ENCODE measurements around the gene TBC1D1. TPM values are rescaled to one million over a fixed set of nuclear protein-coding genes. Genes with fewer than 3 reads are reported as not detected.

Gene TBC1D1
- total RNA-seq, 2 experiments from 2014 or later, result 40.7 to 46.5 TPM

DNA sequence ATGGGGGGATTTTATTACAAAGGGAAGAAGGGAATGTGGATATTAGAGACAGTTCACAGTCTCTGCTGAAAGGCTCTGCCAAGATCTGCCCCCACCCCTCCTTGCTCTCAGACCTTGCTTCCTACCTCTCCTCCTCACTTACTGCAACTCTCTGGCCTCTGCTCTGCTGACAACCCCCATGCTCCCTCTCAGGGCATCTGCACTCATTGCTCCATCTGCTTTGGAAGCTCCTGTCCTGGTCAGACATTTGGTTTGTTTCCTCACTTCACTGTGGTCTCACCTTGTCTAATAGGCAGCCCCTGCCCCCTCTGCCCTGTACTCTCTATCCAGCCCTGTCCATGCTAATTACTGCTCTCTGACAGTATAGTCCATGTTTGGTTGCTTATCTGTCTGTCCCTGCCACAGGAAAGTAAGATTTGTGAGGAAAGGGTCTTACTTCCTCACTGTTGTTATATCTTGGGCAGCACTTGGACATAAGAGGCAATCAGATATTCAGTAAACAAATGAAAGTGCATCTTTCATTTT lies 258.6 kb downstream of the TBC1D1 start:
- Mint-ChIP-seq H3K4me1 (ENCODE audit: low read depth) (peaks cover 13% of the 10 kb centered on the region), H3K9me3 (no peaks in the 10 kb centered on the region), H3K36me3 (ENCODE audit: low read depth) (peaks cover 1% of the 10 kb centered on the region), H3K4me3 (no peak overlapping the region), H3K27ac (no peak overlapping the region), H3K27me3 (no peaks in the 10 kb centered on the region)
- TF ChIP-seq, protein P1, sequence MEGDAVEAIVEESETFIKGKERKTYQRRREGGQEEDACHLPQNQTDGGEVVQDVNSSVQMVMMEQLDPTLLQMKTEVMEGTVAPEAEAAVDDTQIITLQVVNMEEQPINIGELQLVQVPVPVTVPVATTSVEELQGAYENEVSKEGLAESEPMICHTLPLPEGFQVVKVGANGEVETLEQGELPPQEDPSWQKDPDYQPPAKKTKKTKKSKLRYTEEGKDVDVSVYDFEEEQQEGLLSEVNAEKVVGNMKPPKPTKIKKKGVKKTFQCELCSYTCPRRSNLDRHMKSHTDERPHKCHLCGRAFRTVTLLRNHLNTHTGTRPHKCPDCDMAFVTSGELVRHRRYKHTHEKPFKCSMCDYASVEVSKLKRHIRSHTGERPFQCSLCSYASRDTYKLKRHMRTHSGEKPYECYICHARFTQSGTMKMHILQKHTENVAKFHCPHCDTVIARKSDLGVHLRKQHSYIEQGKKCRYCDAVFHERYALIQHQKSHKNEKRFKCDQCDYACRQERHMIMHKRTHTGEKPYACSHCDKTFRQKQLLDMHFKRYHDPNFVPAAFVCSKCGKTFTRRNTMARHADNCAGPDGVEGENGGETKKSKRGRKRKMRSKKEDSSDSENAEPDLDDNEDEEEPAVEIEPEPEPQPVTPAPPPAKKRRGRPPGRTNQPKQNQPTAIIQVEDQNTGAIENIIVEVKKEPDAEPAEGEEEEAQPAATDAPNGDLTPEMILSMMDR (IDR thresholded peaks at IDR 0.05), result no peak
- no peaks in the 10 kb centered on the region for H3K36me3 ChIP-seq (ENCODE audit: insufficient read depth, low read length)
- H3K9me3 ChIP-seq (ENCODE audit: control insufficient read depth in 1 of 2, insufficient read depth in 1 of 2, low read length in 2 of 2), result no peaks in the 10 kb centered on the region
- POLR2A ChIA-PET, result interaction anchor here (1.1 kb wide), 1 partner anchor 9 kb away, joined by 3 read pairs; no protein-coding TSS in a partner anchor
- intact Hi-C loops (cut with DNase I, micrococcal nuclease), result no loop called here
- no peak for DNase-seq
- no peak overlapping the region for H3K4me3 ChIP-seq (ENCODE audit: low read length)
- no peak overlapping the region for H3K27ac ChIP-seq (ENCODE audit: low read depth in 1 of 2, low read length in 2 of 2)
- CTCF ChIA-PET, result no interaction called here
- no peaks in the 10 kb centered on the region for H3K27me3 ChIP-seq (ENCODE audit: control insufficient read depth in 1 of 2, insufficient read depth in 2 of 2, low read length in 2 of 2)
- no peak for ATAC-seq (ENCODE audit: poor library complexity)
- H3K4me1 ChIP-seq (ENCODE audit: insufficient read depth, low read length), result peaks cover 13% of the 10 kb centered on the region

DNA sequence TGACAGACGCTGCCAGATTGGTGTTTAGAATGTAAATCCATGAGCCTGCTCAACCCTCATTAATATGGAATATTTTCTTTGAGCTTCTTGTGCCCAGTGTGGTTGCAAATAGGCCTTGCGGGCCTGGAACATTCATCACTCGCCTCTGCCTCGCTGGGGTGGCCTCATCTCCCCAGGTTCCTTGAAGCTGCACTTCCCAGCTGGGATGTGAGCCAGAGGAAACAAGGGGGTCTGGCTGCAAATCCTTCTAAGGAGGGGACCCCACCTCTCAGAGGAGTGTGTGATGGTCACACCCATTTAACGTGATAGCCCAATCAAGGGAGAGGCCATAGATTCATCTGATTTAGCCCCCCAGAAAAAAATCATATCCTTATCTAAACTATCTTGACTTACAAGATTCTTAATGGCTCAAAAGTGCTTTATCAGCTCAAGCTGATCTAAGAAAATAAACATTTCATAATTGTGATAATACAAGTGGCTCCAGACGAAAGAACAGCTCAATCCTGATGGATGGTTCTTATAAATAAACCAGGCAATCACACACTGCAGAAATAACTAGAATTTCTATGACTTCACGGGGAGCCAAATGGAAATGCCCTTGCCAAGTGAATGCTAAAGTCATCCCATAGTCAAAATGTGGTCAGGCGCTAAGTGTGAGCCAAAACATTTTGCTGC lies 259.2 kb downstream of the TBC1D1 start:
- peaks cover 19% of the 10 kb centered on the region for H3K4me1 Mint-ChIP-seq (ENCODE audit: low read depth)
- Histone ChIP-seq H3K4me3 (ENCODE audit: low read length) (no peak overlapping the region), H3K9me3 (ENCODE audit: control insufficient read depth in 1 of 2, insufficient read depth in 1 of 2, low read length in 2 of 2) (no peaks in the 10 kb centered on the region), H3K4me1 (ENCODE audit: insufficient read depth, low read length) (peaks cover 19% of the 10 kb centered on the region), H3K27ac (ENCODE audit: low read depth in 1 of 2, low read length in 2 of 2) (no peak overlapping the region), H3K36me3 (ENCODE audit: insufficient read depth, low read length) (no peaks in the 10 kb centered on the region), H3K27me3 (ENCODE audit: control insufficient read depth in 1 of 2, insufficient read depth in 2 of 2, low read length in 2 of 2) (no peaks in the 10 kb centered on the region)
- no peaks in the 10 kb centered on the region for H3K9me3 Mint-ChIP-seq
- H3K27me3 Mint-ChIP-seq, result no peaks in the 10 kb centered on the region
- POLR2A ChIA-PET, result interaction anchor here (0.8 to 1.1 kb wide), 2 partner anchors 8 to 17 kb away, joined by 3 read pairs; no protein-coding TSS in a partner anchor
- CTCF ChIA-PET, result no interaction called here
- H3K27ac Mint-ChIP-seq, result no peak overlapping the region
- intact Hi-C loops (cut with DNase I, micrococcal nuclease), result no loop called here
- no peak for DNase-seq
- no peak for ATAC-seq (ENCODE audit: poor library complexity)
- H3K36me3 Mint-ChIP-seq (ENCODE audit: low read depth), result no peaks in the 10 kb centered on the region
- TF ChIP-seq, protein P1 (IDR thresholded peaks at IDR 0.05), result no peak
- H3K4me3 Mint-ChIP-seq, result no peak overlapping the region

DNA sequence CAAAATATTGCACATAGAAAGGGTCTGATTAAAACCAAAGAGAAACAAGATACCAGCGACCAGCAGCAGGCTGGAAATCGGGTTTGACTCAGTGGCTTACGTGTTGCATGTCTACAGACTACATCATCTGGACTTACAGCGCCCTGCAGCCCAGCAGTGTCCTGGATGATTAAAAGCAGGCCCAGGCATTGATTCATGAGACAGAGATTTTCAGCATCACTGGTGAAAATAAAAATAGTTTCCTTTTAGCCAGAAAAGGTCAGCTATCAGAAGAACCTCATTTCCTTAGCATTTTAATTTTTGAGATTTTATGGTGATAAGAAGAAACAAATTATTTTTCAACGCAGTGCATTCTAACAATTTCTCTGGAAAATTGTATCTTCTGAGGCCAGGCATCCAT lies 259.9 kb downstream of the TBC1D1 start:
- H3K36me3 ChIP-seq (ENCODE audit: insufficient read depth, low read length), result no peaks in the 10 kb centered on the region
- CTCF ChIA-PET, result no interaction called here
- Mint-ChIP-seq H3K36me3 (ENCODE audit: low read depth) (no peaks in the 10 kb centered on the region), H3K4me3 (no peak overlapping the region), H3K27me3 (no peaks in the 10 kb centered on the region), H3K27ac (no peak overlapping the region), H3K9me3 (no peaks in the 10 kb centered on the region), H3K4me1 (ENCODE audit: low read depth) (peaks cover 26% of the 10 kb centered on the region)
- no peaks in the 10 kb centered on the region for H3K9me3 ChIP-seq (ENCODE audit: control insufficient read depth in 1 of 2, insufficient read depth in 1 of 2, low read length in 2 of 2)
- DNase-seq (no peak), ATAC-seq (ENCODE audit: poor library complexity) (no peak)
- H3K4me1 ChIP-seq (ENCODE audit: insufficient read depth, low read length), result peaks cover 26% of the 10 kb centered on the region
- H3K27ac ChIP-seq (ENCODE audit: low read depth in 1 of 2, low read length in 2 of 2), result no peak overlapping the region
- intact Hi-C loops (cut with DNase I, micrococcal nuclease), result no loop called here
- TF ChIP-seq, protein P1 (IDR thresholded peaks at IDR 0.05), result no peak
- POLR2A ChIA-PET, result interaction anchor here (0.8 kb wide), 1 partner anchor 17 kb away, joined by 3 read pairs; no protein-coding TSS in a partner anchor
- no peaks in the 10 kb centered on the region for H3K27me3 ChIP-seq (ENCODE audit: control insufficient read depth in 1 of 2, insufficient read depth in 2 of 2, low read length in 2 of 2)
- no peak overlapping the region for H3K4me3 ChIP-seq (ENCODE audit: low read length)

Data from CD4-positive, alpha-beta T cell (primary cell).